ENCODE data around the gene C16orf82. TPM values are rescaled to one million over a fixed set of nuclear protein-coding genes. Genes with fewer than 3 reads are reported as not detected.

The C16orf82 gene
- total RNA-seq, 3 donors from 2014 or later (not counting 1 experiment from before 2014, with no cell fraction given): not detected

DNA sequence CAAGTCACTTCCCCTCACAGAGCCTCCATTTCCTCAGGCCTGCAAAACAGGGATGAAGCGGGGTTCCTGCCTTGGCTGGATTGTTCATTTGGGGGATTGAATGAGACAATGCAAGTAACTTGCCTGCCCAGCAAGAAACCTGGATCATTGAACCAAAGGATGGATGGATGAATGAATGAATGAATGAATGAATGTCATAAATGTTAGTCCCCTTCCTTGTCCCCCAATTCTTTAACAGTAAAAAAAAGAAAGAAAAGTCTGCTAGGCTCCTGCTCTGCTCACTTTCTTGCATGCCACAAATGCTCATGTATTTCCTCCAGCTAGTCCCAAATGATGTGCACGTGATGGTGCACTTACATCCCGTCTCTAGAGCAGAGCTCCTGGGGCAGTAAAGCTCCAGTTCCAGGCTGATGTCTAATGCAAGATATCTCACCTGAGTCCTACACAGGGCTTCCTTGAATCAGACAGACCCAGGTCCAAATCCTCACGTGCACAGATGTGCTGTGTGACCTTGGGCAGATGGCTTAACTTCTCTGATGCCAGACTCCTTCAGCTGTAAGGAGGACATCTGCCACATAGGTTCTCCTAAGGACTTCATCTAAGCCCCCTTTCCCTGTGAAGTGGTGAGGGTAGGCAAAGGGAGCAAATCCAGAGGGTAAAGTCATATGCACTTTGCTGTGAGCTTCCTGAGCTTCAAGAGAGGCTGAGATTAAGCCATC lies 45.5 kb downstream of the C16orf82 start:
- Mint-ChIP-seq H3K27me3 (ENCODE audit: low read depth in 2 of 2) (peaks cover 8 to 11% of the 10 kb centered on the region in 2 donors), H3K4me3 (no peak overlapping the region), H3K9me3 (peaks cover 0 to 4% of the 10 kb centered on the region in 2 donors), H3K27ac (no peak overlapping the region), H3K36me3 (no peaks in the 10 kb centered on the region), H3K4me1 (peaks cover 0 to 9% of the 10 kb centered on the region in 2 donors)
- TF ChIP-seq, protein P1, sequence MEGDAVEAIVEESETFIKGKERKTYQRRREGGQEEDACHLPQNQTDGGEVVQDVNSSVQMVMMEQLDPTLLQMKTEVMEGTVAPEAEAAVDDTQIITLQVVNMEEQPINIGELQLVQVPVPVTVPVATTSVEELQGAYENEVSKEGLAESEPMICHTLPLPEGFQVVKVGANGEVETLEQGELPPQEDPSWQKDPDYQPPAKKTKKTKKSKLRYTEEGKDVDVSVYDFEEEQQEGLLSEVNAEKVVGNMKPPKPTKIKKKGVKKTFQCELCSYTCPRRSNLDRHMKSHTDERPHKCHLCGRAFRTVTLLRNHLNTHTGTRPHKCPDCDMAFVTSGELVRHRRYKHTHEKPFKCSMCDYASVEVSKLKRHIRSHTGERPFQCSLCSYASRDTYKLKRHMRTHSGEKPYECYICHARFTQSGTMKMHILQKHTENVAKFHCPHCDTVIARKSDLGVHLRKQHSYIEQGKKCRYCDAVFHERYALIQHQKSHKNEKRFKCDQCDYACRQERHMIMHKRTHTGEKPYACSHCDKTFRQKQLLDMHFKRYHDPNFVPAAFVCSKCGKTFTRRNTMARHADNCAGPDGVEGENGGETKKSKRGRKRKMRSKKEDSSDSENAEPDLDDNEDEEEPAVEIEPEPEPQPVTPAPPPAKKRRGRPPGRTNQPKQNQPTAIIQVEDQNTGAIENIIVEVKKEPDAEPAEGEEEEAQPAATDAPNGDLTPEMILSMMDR (IDR thresholded peaks at IDR 0.05): no peak
- Histone ChIP-seq H3K27ac (ENCODE audit: low read length) (no peak overlapping the region), H3K4me1 (ENCODE audit: control insufficient read depth, insufficient read depth, low read length) (peaks cover 16% of the 10 kb centered on the region), H3K27me3 (ENCODE audit: control insufficient read depth, insufficient read depth, low read length) (no peaks in the 10 kb centered on the region), H3K9me3 (ENCODE audit: control insufficient read depth, insufficient read depth, low read length) (no peaks in the 10 kb centered on the region), H3K36me3 (ENCODE audit: control insufficient read depth, insufficient read depth, low read length) (no peaks in the 10 kb centered on the region), H3K4me3 (ENCODE audit: low read length) (no peak overlapping the region)
- ATAC-seq (no peak), DNase-seq (no peak)
- WGBS (ENCODE audit: insufficient coverage): 81% methylated on average over 4 of the region's 4 CpGs
- intact Hi-C loops (cut with micrococcal nuclease): no loop called here

DNA sequence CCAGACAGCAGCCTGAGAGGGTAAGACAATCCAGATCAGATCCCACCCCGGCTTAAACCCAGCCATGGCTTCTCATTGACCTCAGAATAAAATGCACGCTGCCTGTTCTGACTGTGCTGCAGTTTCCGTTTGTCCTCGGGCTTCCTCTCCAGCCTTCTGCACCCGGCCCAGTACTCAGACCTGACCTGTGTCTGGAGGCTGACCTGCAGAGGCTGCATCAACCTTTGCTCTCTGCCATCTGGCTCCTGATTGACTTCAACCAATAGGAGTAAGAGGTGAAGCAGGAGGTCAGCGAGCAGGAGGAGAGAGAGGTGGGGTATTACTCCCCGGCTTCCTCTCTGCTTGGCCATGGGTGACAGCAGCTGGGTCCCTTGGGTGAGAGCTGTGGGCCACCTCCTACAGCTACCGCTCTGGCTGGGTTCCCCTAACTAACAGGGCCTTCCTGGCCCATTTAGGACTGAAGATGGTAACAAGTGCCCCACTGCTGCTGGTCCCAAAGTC lies 46.7 kb downstream of the C16orf82 start:
- intact Hi-C loops (cut with micrococcal nuclease): no loop called here
- Mint-ChIP-seq H3K27ac (peak overlapping the region in 1 of 2 donors; percentile 0), H3K36me3 (no peaks in the 10 kb centered on the region), H3K27me3 (ENCODE audit: low read depth in 2 of 2) (peaks cover 0 to 12% of the 10 kb centered on the region in 2 donors), H3K9me3 (peaks cover 0 to 4% of the 10 kb centered on the region in 2 donors), H3K4me1 (peaks cover under 1 to 9% of the 10 kb centered on the region in 2 donors), H3K4me3 (no peak overlapping the region)
- Histone ChIP-seq H3K27ac (ENCODE audit: low read length) (no peak overlapping the region), H3K36me3 (ENCODE audit: control insufficient read depth, insufficient read depth, low read length) (no peaks in the 10 kb centered on the region), H3K4me3 (ENCODE audit: low read length) (no peak overlapping the region), H3K27me3 (ENCODE audit: control insufficient read depth, insufficient read depth, low read length) (no peaks in the 10 kb centered on the region), H3K4me1 (ENCODE audit: control insufficient read depth, insufficient read depth, low read length) (peaks cover 16% of the 10 kb centered on the region), H3K9me3 (ENCODE audit: control insufficient read depth, insufficient read depth, low read length) (no peaks in the 10 kb centered on the region)
- ATAC-seq (no peak), DNase-seq (no peak)
- TF ChIP-seq, protein P1 (IDR thresholded peaks at IDR 0.05): no peak
- WGBS (ENCODE audit: insufficient coverage): 53% methylated on average over 8 of the region's 8 CpGs

DNA sequence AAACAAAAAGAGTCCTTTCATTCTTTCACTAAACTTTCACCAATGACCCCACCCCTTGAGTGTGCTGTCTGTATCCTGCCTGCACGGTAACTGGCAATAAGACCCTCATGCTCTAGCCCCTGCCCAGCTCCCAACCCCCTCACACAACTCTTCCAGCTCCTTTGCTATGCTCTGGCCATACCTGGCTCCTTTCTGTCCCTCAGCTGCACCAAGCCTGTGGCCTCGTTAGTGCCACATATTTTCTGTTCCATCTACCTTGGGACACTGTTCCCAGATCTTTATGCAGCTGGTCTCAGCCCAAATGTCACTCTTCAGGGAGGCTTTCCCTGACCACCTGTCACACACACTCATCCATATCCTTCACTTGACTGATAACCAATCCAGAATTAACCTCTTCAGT lies 47.3 kb downstream of the C16orf82 start:
- no peak overlapping the region for H3K27ac ChIP-seq (ENCODE audit: low read length)
- peaks cover 13% of the 10 kb centered on the region for H3K4me1 ChIP-seq (ENCODE audit: control insufficient read depth, insufficient read depth, low read length)
- TF ChIP-seq, protein P1 (IDR thresholded peaks at IDR 0.05): no peak
- H3K4me1 Mint-ChIP-seq: peaks cover 4 to 7% of the 10 kb centered on the region in 2 donors
- ATAC-seq (no peak), DNase-seq (no peak)
- no peak overlapping the region for H3K4me3 Mint-ChIP-seq
- no peak overlapping the region for H3K4me3 ChIP-seq (ENCODE audit: low read length)
- no peaks in the 10 kb centered on the region for H3K36me3 ChIP-seq (ENCODE audit: control insufficient read depth, insufficient read depth, low read length)
- peaks cover 0 to 4% of the 10 kb centered on the region in 2 donors for H3K9me3 Mint-ChIP-seq
- H3K9me3 ChIP-seq (ENCODE audit: control insufficient read depth, insufficient read depth, low read length): no peaks in the 10 kb centered on the region
- peaks cover 0 to 12% of the 10 kb centered on the region in 2 donors for H3K27me3 Mint-ChIP-seq (ENCODE audit: low read depth in 2 of 2)
- no peaks in the 10 kb centered on the region for H3K27me3 ChIP-seq (ENCODE audit: control insufficient read depth, insufficient read depth, low read length)
- H3K36me3 Mint-ChIP-seq: no peaks in the 10 kb centered on the region
- H3K27ac Mint-ChIP-seq: no peak overlapping the region
- 69% methylated on average over 2 of the region's 2 CpGs for WGBS (ENCODE audit: insufficient coverage)
- intact Hi-C loops (cut with micrococcal nuclease): no loop called here
